GM12891 (cell line): Measurements from ENCODE around the gene PSG4.
"Not testable (repeated sequence)": the region's sequence is repeated elsewhere in the genome, so short reads cannot be mapped to it uniquely, and the experiment has no call there.

Source experiments
- POLR2A ChIP-seq: IDR thresholded peaks from 2 replicates; pipeline ENCODE4 v1.6.1; 2011; ENCODE audit warnings: low read depth, low read length, control low read depth
- TAF1 ChIP-seq: IDR thresholded peaks from 2 replicates; pipeline ENCODE4 v1.6.1; 2011; ENCODE audit warnings: low read depth, low read length, control low read depth

GRCh38 chr19:43181869-43182771 is 23.3 kb downstream of the PSG4 start:
- TF ChIP-seq POLR2A, TAF1: not testable (repeated sequence)
